Stomach (tissue), 4 donors: Measurements from ENCODE around the gene PPP3R1.

Experiments
- CTCF ChIP-seq, 7 experiments: fragments of 450-650 bp in 4 of 7; fragments of 200-600 bp in 3 of 7; sonication (generic) in 3 of 7; IDR thresholded peaks; one replicate each; pipeline ENCODE4 v1.5.1; 2016 to 2019; ENCODE audit warnings: antibody characterized with exemption in 7 of 7, control low read depth in 2 of 7, mild to moderate bottlenecking in 1 of 7
- POLR2A ChIP-seq, 4 donors: fragments of 450-650 bp; IDR thresholded peaks; one replicate each; pipeline ENCODE4 v1.6.1; 2016; ENCODE audit warnings: antibody characterized with exemption in 4 of 4, control low read depth in 2 of 4, mild to moderate bottlenecking in 1 of 4, moderate library complexity in 1 of 4
- POLR2AphosphoS5 ChIP-seq, 3 donors: sonication (generic); formaldehyde crosslinking; IDR thresholded peaks; one replicate each; pipeline ENCODE4 v1.6.1; 2016; ENCODE audit warnings: antibody characterized with exemption in 3 of 3

DNA sequence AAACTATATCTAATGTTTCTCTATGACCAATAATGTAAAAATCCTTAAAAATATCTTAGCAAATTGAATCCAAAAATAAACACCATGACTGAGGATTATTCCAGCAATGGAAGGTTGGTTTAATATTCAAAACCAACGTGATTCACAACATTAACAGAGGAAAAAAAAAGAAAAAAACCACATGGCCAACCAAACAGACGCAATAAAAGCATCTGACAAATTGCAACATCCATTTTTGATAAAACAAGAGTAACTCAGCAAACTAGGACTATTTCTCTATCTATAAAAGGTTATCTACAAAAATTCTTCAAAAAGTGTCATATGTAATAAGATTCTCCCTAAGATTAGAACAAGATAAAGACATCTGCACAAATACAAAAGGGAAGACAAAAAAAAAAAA lies 28.9 kb downstream of the PPP3R1 start:
- TF ChIP-seq CTCF (IDR thresholded peaks at IDR 0.05) (no peak), POLR2A (IDR thresholded peaks at IDR 0.05) (no peak), POLR2AphosphoS5 (IDR thresholded peaks at IDR 0.05) (no peak)
